Right lobe of liver (tissue), 4 donors: Measurements from ENCODE around the gene DPPA5.

Source experiments
- POLR2A ChIP-seq: fragments of 450-650 bp; IDR thresholded peaks from one replicate; pipeline ENCODE4 v1.6.1; 2017; ENCODE audit warnings: antibody characterized with exemption, mild to moderate bottlenecking
- TF ChIP-seq, protein P1 (sequence below), 4 donors: fragments of 200-600 bp in 3 of 4; fragments of 450-650 bp in 1 of 4; IDR thresholded peaks; one replicate each; pipeline versions ENCODE4 v1.5.1 to v1.8.0; 2016 to 2022; ENCODE audit warnings: antibody characterized with exemption in 4 of 4, mild to moderate bottlenecking in 2 of 4
- donor health status: DM: no; HTN: no; CAD: no.
- donor health status: DM: no; HTN: no; CAD: no.
- donor health status: DM: no; HTN: yes; CAD: no.

GRCh38 chr6:73364121-73364520, 10.0 kb upstream of the DPPA5 start:
- TF ChIP-seq, protein P1, sequence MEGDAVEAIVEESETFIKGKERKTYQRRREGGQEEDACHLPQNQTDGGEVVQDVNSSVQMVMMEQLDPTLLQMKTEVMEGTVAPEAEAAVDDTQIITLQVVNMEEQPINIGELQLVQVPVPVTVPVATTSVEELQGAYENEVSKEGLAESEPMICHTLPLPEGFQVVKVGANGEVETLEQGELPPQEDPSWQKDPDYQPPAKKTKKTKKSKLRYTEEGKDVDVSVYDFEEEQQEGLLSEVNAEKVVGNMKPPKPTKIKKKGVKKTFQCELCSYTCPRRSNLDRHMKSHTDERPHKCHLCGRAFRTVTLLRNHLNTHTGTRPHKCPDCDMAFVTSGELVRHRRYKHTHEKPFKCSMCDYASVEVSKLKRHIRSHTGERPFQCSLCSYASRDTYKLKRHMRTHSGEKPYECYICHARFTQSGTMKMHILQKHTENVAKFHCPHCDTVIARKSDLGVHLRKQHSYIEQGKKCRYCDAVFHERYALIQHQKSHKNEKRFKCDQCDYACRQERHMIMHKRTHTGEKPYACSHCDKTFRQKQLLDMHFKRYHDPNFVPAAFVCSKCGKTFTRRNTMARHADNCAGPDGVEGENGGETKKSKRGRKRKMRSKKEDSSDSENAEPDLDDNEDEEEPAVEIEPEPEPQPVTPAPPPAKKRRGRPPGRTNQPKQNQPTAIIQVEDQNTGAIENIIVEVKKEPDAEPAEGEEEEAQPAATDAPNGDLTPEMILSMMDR (IDR thresholded peaks at IDR 0.05), result no peak
- TF ChIP-seq POLR2A, result no peak
